T-helper 2 cell treated with Interferon-gamma antibody and Interleukin-4, amounts not matched to agents 5 μg/mL and 100 μg/mL, for 36 hours (primary cell): ENCODE measurements around the gene CBARP.
A peak's percentile ranks its signal among the peaks of the same experiment; 100 is the strongest.

ENCODE experiments used
- DNase-seq: peaks from one replicate; pipeline ENCODE4 v3.0.0; 2021; ENCODE audit warnings: low spot score
- H3K27ac Mint-ChIP-seq: one replicate; pipeline ENCODE4 v1.8.0; 2021; ENCODE audit warnings: mild to moderate bottlenecking, mixed read lengths
- H3K27me3 Mint-ChIP-seq: one replicate; pipeline ENCODE4 v1.8.0; 2021; ENCODE audit warnings: low read depth, mixed read lengths
- H3K36me3 Mint-ChIP-seq: one replicate; pipeline ENCODE4 v1.8.0; 2021; ENCODE audit warnings: low read depth, mixed read lengths
- H3K4me1 Mint-ChIP-seq: one replicate; pipeline ENCODE4 v1.8.0; 2021; ENCODE audit warnings: low read depth, mixed read lengths
- H3K4me3 Mint-ChIP-seq: one replicate; pipeline ENCODE4 v1.8.0; 2022; ENCODE audit warnings: mild to moderate bottlenecking, moderate library complexity, mixed read lengths
- H3K9me3 Mint-ChIP-seq: one replicate; pipeline ENCODE4 v1.8.0; 2021; ENCODE audit warnings: mixed read lengths

The CBARP gene

DNA sequence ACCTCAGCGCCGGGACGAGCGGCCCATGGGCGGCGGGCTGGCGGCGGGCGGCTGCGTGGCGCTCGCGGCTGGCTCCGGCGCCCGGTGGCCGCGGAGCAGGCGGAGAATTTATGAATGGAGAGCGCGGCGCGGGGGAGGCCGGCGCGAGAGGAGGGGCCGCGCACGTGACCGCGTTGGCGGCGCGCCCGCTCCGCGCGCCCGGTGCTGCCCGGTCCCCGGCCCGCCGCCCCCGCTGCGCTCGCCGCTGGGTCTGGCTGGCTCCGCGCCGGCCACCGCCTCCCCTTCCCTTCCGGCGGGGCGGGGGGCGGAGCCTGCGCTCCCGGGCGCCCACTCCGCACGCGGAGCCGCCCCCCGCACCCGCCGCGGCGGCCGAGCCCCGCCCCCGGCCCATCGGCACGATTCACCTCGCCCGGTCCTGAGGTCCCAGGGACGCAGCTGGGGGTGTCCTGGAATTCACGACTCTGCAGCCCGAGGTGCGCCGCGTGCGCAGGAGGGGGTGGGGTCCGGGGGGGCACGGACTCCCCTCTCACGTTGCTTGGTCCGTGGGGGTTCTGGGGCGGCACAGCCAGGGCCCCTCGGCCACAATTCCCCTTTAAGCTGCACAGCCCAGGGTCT is at the start of gene CBARP:
Gene CBARP, minus strand, starts transcription at position 252 of the 615 bp plus-strand sequence. CDS start 1,905 bp downstream, outside the sequence.
- Mint-ChIP-seq H3K27me3 (peaks cover 20% of the 10 kb centered on the region), H3K36me3 (no peaks in the 10 kb centered on the region), H3K9me3 (no peaks in the 10 kb centered on the region), H3K4me3 (peak within 1 kb of the TSS; percentile 69), H3K4me1 (peaks cover 10% of the 10 kb centered on the region), H3K27ac (peak within 1 kb of the TSS; percentile 65)
- DNase-seq: peak; percentile 48

DNA sequence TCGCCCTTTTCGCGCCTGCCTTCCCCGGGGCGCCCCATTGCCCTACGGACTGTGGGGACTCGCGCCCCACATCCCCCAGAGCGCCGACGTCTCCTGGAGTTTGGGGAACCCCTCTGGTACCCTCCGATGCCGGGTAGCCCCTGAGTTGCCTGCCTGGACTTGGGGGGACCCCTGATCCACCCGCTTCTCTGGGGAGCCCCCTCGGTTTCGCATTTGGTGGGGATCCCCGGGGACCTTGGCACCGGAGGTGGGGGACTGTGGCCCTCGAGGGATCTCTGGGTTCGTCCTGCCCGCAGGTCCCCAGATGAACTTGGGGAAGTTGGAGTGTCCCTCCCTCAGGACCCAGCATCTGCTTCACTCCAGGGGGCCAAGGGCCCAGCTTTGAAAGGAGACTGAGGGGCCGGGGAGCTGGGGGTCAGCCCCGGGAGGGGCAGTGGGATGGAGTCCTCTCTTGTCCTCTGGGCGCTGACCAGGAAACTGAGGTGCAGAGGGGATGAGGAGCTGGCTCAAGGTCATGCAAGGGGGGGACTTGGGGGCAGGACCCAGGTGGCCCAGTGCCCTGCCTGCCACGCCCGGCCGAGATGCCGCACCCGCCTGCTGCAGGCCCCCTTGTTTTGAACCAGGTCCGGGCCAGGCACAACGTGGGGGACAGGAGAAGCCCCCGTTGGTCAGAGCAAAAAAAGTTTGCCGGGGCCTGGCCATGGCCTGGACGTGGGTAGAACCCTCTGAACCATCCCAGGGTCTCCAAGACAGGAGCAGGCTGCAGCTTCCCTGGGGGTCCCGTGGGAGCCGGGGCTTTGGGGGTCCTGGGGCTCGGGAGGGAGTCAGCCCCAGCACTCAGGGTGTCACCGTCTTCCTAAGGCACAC is 48.9 kb upstream of the CBARP start:
- no peaks in the 10 kb centered on the region for H3K9me3 Mint-ChIP-seq
- peaks cover under 1% of the 10 kb centered on the region for H3K4me1 Mint-ChIP-seq
- peaks cover 22% of the 10 kb centered on the region for H3K27me3 Mint-ChIP-seq
- no peak overlapping the region for H3K4me3 Mint-ChIP-seq
- no peak for DNase-seq
- H3K27ac Mint-ChIP-seq: no peak overlapping the region
- H3K36me3 Mint-ChIP-seq: no peaks in the 10 kb centered on the region

DNA sequence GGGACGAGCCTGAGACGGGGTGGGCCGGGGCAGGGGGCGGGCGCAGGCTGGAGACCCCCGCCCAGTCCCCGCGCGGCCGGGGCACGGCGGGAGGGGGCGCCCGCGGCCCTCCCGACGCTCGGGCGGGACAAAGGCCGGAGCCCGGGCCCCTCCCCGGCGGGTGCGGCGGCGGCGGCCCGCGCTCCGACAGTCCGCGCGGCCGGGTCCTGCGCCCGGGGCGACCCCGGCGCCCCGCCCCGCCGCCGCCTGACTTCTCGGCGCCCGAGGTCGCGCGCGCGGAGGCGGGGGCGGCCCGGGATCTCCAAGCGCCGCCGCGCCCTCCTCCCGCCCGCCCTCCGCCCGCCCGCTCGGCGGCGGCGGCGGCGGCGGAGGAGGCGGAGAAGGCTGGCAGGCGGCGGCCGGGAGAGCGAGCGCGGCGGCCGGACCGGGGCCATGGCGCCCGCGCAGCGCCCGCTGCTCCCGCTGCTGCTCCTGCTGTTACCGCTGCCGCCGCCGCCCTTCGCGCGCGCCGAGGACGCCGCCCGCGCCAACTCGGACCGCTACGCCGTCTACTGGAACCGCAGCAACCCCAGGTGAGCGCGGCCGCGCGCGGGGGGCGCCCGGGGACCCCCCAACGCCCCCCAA is 48.0 kb upstream of the CBARP start, which contains the start of gene EFNA2:
Gene EFNA2, plus strand, starts transcription at position 137 of the 624 bp plus-strand sequence. Its CDS starts 296 bp downstream, at position 433.
- peak within 1 kb of the TSS; percentile 6 for H3K27ac Mint-ChIP-seq
- no peaks in the 10 kb centered on the region for H3K9me3 Mint-ChIP-seq
- peak within 1 kb of the TSS; percentile 6 for H3K4me3 Mint-ChIP-seq
- H3K4me1 Mint-ChIP-seq: peaks cover 2% of the 10 kb centered on the region
- no peaks in the 10 kb centered on the region for H3K36me3 Mint-ChIP-seq
- DNase-seq: no peak
- peaks cover 23% of the 10 kb centered on the region for H3K27me3 Mint-ChIP-seq

GRCh38 chr19:1284979-1285736 is 47.4 kb upstream of the CBARP start:
- Mint-ChIP-seq H3K27me3 (peaks cover 23% of the 10 kb centered on the region), H3K36me3 (peaks cover 2% of the 10 kb centered on the region), H3K9me3 (no peaks in the 10 kb centered on the region), H3K4me1 (peaks cover 2% of the 10 kb centered on the region), H3K4me3 (peak overlapping the region; percentile 6), H3K27ac (no peak overlapping the region)
- DNase-seq: no peak

DNA sequence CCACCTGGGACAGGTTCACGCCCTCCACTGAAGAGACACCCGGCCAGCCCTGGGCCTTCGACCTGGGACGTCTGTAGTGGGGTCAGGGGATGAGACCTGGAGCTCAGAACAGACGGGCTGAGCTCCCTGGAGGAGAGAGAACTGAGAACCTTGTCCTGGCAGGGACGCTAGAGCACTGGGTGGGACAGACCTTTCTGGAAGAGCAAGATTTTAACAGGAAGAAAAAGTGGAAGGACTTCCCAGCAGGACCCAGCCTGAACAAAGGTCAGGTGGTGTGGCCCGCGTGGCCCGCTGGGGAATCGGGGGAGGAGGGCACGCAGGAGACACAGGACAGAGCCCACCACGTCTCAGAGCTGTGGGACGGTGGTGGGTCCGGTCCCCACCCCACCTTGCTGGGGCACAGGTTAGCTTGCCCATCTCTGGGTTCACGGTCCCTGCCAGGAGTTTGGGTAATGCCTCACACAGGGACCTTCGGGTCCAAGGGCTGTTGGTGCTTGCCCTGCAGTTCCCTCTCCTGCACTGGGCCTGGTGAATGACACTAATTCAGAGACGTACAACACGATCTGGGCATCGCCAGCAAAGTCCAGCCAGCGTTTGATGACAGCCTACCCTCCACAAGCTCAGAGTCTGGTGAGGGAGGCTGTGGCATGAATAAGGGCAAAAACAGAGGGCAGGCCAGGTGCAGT is 46.6 kb upstream of the CBARP start:
- peak overlapping the region; percentile 6 for H3K4me3 Mint-ChIP-seq

DNA sequence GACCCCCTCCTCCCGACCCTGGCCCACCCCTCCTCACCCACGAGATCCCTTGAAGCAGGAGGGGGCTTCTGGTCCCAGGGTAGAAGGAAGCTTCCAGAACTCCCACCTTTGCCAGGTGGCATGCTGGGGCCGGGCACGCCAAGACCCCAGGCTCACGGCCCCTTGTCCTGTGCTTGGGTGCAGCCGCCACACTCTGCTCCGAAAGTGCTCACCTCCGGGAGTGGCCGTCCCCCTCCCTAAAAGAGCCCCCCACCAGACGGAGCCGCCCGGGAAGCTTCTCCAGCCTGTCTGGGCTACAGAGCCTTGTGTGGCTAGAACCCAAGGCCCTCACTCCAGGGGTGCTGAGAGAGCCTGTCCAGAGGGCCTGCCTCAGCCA is 46.1 kb upstream of the CBARP start:
- DNase-seq: no peak
- Mint-ChIP-seq H3K9me3 (no peaks in the 10 kb centered on the region), H3K4me3 (no peak overlapping the region), H3K36me3 (peaks cover 11% of the 10 kb centered on the region), H3K27ac (no peak overlapping the region), H3K27me3 (peaks cover 23% of the 10 kb centered on the region), H3K4me1 (peaks cover 4% of the 10 kb centered on the region)

More for the DNA sequence above, 46.6 kb upstream of the CBARP start:
- DNase-seq: no peak
- H3K36me3 Mint-ChIP-seq: peaks cover 9% of the 10 kb centered on the region
- H3K27me3 Mint-ChIP-seq: peaks cover 23% of the 10 kb centered on the region
- no peaks in the 10 kb centered on the region for H3K9me3 Mint-ChIP-seq
- peak overlapping the region; percentile 6 for H3K27ac Mint-ChIP-seq
- peaks cover 4% of the 10 kb centered on the region for H3K4me1 Mint-ChIP-seq

GRCh38 chr19:1283207-1283916 is 45.6 kb upstream of the CBARP start:
- Mint-ChIP-seq H3K4me1 (peaks cover 4% of the 10 kb centered on the region), H3K9me3 (no peaks in the 10 kb centered on the region), H3K4me3 (no peak overlapping the region), H3K36me3 (peaks cover 11% of the 10 kb centered on the region), H3K27ac (no peak overlapping the region), H3K27me3 (peaks cover 23% of the 10 kb centered on the region)
- no peak for DNase-seq

GRCh38 chr19:1282588-1283206 is 44.9 kb upstream of the CBARP start:
- Mint-ChIP-seq H3K36me3 (peaks cover 16% of the 10 kb centered on the region), H3K27me3 (peaks cover 21% of the 10 kb centered on the region), H3K27ac (no peak overlapping the region), H3K4me1 (peaks cover 4% of the 10 kb centered on the region), H3K9me3 (no peaks in the 10 kb centered on the region), H3K4me3 (no peak overlapping the region)
- no peak for DNase-seq

DNA sequence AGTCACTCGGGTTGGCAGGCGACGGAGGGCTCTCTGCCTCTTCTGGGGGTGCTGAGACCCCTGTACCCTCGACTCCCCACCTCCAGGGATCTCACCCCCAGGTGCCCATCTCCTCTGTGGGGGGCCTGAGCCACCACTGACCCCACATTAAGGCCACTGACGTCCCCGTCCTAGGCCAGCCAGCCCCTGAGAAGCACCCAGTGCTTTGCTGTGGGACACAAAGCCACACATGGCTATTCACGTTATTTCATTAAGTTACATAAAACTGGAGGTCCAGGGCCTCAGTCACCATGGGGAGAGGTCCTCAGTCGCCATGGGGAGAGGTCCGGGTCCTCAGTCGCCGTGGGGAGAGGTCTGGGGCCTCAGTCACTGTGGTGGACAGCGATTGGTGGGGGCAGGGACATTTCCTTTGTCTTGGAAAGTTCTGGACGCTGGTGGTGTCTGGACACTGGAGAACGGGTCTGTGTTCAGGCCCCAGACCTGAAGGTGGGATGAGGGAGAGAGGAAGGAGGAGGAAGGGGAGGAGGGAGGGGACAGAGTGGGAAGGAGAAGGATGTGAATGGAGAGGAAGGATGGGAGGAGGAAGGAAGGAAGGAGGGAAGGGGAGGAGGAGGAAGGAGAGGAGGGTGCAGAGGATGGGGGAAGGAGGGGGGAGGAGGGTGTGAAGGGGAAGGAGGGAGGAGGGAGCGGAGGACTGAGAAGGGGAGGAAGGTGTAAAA is 43.9 kb upstream of the CBARP start:
- no peak overlapping the region for H3K4me3 Mint-ChIP-seq
- no peak for DNase-seq
- H3K4me1 Mint-ChIP-seq: peaks cover 6% of the 10 kb centered on the region
- H3K36me3 Mint-ChIP-seq: peaks cover 20% of the 10 kb centered on the region
- H3K27ac Mint-ChIP-seq: peak overlapping the region; percentile 36
- H3K27me3 Mint-ChIP-seq: peaks cover 21% of the 10 kb centered on the region
- H3K9me3 Mint-ChIP-seq: no peaks in the 10 kb centered on the region

GRCh38 chr19:1280636-1281568 is 43.1 kb upstream of the CBARP start:
- Mint-ChIP-seq H3K4me3 (no peak overlapping the region), H3K36me3 (peaks cover 22% of the 10 kb centered on the region), H3K27ac (no peak overlapping the region), H3K9me3 (no peaks in the 10 kb centered on the region), H3K27me3 (peaks cover 17% of the 10 kb centered on the region), H3K4me1 (peaks cover 9% of the 10 kb centered on the region)
- DNase-seq: no peak

DNA sequence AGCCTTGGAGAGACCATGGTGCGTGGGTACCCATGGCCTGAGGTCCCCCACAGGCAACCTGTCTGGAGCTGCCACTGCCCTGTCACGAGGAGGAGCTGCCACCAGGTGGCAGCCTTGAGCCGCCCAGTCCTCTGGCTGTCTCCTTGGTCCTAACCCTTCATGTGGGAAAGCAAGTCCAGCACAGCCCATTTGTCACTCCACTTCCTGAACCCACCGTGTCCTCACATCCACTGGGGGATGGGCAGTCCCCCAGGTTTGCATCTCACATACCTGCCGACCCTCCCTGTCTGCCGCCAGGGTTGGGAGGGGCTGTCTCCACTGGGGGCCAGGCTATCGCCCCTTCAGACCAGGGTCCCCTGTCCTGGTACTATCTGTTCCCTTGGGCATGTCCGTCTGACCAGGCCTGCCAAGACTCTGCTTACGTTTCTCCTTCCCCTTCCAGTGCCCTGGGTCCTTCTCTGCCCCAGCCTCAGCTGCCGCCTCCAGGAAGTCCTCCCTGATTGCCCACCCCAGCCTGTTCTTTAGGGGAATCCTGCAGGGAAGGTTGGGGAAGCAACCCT is 42.1 kb upstream of the CBARP start:
- Mint-ChIP-seq H3K36me3 (peaks cover 22% of the 10 kb centered on the region), H3K27ac (peak overlapping the region; percentile 57), H3K27me3 (peaks cover 11% of the 10 kb centered on the region), H3K9me3 (no peaks in the 10 kb centered on the region), H3K4me3 (peak overlapping the region; percentile 48), H3K4me1 (peaks cover 9% of the 10 kb centered on the region)
- DNase-seq: peak; percentile 73
